GM19023 (cell line): Measurements from ENCODE around the gene RPS13.
"Not testable (repeated sequence)": the region's sequence is repeated elsewhere in the genome, so short reads cannot be mapped to it uniquely, and the experiment has no call there.

Experiments used
- ATAC-seq: cut with Tn5 transposase; IDR thresholded peaks from one replicate; pipeline ENCODE4 v1.9.1; 2021; ENCODE audit warnings: mild to moderate bottlenecking, moderate library complexity; ENCODE audit not compliant: unreplicated experiment

RPS13 gene

DNA sequence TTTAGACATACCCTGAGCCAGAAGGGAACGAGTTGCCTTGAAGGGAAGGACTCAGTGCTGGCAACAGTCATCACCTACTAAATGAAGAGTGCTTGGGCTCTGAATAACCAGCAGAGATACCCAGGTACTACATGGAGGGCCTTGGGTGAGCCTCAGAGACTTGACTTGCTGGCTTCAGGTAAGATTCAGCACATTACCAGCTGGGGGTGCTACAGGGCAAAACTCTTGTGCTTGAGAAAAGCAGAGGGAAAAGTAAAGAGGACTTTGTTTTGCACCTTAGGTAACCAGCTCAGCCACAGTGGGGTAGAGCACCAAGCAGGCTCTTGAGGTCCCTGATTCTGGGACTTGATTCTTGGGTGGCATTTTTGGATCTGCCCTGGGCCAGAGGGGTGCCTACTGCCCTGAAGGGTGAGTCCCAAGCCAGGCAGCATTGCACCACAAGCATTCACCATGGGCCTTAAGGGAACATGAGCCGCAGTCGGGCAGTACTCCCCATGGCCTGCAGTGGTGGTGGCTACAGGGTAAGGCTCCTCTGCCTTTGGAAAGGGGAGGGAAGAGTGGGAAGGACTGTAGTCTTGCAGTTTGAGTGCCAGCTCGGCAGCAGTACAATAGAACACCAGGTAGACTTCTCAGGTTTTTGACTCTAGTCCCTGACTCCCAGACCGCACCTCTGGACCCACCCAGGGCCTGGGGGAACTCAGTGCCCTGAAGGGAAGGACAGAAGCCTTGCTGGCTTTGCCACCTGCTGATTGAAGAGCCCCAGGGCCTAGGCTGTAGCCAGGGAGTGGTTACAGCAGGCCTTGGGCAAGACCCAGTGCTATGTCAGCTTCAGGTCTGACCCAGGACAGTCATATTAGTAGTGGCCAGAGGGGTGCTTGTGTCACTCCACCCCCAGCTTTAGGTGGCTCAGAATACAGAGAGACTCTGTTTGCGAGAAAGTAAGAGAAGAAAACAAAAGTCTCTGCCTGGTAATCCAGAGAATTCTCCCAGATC lies 40.5 kb downstream of the RPS13 start:
- no peak for ATAC-seq

- not testable (repeated sequence) for ATAC-seq
These were observed 43.4 kb downstream of the RPS13 start for GRCh38 chr11:17034027-17034426.

DNA sequence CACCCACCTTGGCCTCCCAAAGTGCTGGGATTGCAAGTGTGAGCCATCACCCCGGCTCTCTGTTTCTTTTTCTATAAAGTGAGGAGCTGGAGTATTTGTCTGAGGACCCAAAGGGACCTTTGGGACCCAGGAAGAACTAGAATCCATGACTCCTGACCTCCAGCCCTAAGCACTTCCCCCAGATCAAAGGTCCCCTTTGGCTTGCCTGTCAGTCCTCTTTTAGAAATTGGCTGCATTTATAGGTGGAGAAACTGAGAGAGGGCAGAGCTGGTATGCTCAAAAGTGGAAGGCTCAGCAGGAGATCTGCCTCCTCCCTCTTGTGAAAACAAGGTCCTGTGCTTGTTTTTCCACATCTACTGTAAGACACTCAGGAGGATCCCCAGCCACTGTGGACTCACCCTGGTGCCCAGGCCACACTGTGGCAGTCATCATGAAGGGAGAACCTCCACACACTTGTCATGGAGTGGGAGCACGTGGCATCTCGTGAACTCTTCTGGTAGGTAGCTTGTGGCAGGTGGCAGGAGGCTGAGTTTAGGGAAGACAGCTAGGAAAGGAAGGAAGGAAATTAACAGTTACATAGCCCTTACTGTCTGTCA lies 50.9 kb downstream of the RPS13 start:
- ATAC-seq, result no peak

DNA sequence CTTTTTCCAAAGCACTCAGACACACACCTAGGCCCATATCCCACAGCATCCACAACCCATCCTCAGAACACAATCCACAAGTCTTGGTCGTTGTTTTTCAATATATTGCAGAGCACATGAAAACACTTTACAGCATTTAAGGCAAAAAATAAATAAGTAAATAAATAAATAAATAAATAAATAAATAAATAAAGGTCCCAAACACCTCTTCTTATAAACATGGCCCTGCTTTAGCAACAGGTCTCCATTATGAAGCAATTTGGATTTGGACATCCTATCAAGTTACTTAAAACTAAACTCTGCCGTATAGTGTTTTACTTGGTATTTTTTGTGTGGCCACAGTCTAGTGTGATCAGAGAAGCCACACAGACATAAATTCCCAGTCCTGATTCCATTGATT lies 52.5 kb downstream of the RPS13 start:
- no peak for ATAC-seq
